Cardiac muscle cell (in vitro differentiated cells and primary cell): ENCODE results near the gene RAB37. TPM values are rescaled to one million over a fixed set of nuclear protein-coding genes. Genes with fewer than 3 reads are reported as not detected.

ENCODE experiments used
- DNase-seq, 2 donors: peaks; one replicate each; pipeline versions ENCODE4 v3.0.0 to v3.0.0-alpha.2; 2010 to 2017; ENCODE audit warnings: low read depth in 1 of 2, low spot score in 1 of 2
- H3K27ac ChIP-seq: fragments of 200-600 bp; sonication (generic); 2 replicates; pipeline ENCODE4 v1.5.1; 2016
- H3K27me3 ChIP-seq: fragments of 200-600 bp; sonication (generic); 2 replicates; pipeline ENCODE4 v1.6.0; 2016; ENCODE audit warnings: control low read depth
- H3K36me3 ChIP-seq: fragments of 200-600 bp; sonication (generic); 2 replicates; pipeline ENCODE4 v1.5.1; 2016; ENCODE audit warnings: control low read depth
- H3K4me1 ChIP-seq: fragments of 200-600 bp; sonication (generic); 2 replicates; pipeline ENCODE4 v1.8.1; 2017; ENCODE audit warnings: low read depth, mild to moderate bottlenecking, mixed run types
- H3K4me3 ChIP-seq: fragments of 200-600 bp; sonication (generic); 2 replicates; pipeline ENCODE4 v1.5.1; 2016; ENCODE audit warnings: mild to moderate bottlenecking
- H3K9me3 ChIP-seq: fragments of 200-600 bp; sonication (generic); 2 replicates; pipeline ENCODE4 v1.5.1; 2017; ENCODE audit warnings: low read depth, mild to moderate bottlenecking, control low read depth
- CTCF ChIP-seq: IDR thresholded peaks from 2 replicates; pipeline ENCODE4 v1.5.1; 2012; ENCODE audit warnings: low read depth, mild to moderate bottlenecking, low read length
- polyA plus RNA-seq: library from polyadenylated mRNA; unstranded; fragments of >200 nt; fragmentation: Nextera tagmentation; extraction: Ambion mirVana; gene quantifications from 2 replicates; pipeline ENCODE4 v1.2.1, GENCODE V29; 2016
- total RNA-seq: library from RNA; depleted of rRNA; stranded (reverse); fragments of >200 nt; gene quantifications from 2 replicates; pipeline ENCODE4 v1.2.3, GENCODE V29; 2016

RAB37 gene
- total and polyA plus RNA-seq, 2 experiments from 2014 or later, result 3.4 to 4.9 TPM

- H3K4me3 ChIP-seq, result no peak overlapping the region
- no peak for DNase-seq
- H3K27me3 ChIP-seq, result no peaks in the 10 kb centered on the region
- TF ChIP-seq CTCF, result no peak
- no peaks in the 10 kb centered on the region for H3K36me3 ChIP-seq
- H3K9me3 ChIP-seq, result no peaks in the 10 kb centered on the region
- H3K27ac ChIP-seq, result no peak overlapping the region
- H3K4me1 ChIP-seq, result no peaks in the 10 kb centered on the region
These were observed 49.5 kb downstream of the RAB37 start for GRCh38 chr17:74786431-74787055.

- H3K4me3 ChIP-seq, result no peak overlapping the region
- no peaks in the 10 kb centered on the region for H3K9me3 ChIP-seq
- H3K4me1 ChIP-seq, result peaks cover 7% of the 10 kb centered on the region
- no peak for DNase-seq
- H3K27ac ChIP-seq, result no peak overlapping the region
- H3K36me3 ChIP-seq, result no peaks in the 10 kb centered on the region
- TF ChIP-seq CTCF, result no peak
- no peaks in the 10 kb centered on the region for H3K27me3 ChIP-seq
These were observed 53.4 kb downstream of the RAB37 start for GRCh38 chr17:74790161-74791058.

GRCh38 chr17:74792586-74793105 lies 55.6 kb downstream of the RAB37 start:
- Histone ChIP-seq H3K4me1 (peaks cover 20% of the 10 kb centered on the region), H3K4me3 (no peak overlapping the region), H3K9me3 (no peaks in the 10 kb centered on the region), H3K27me3 (no peaks in the 10 kb centered on the region), H3K27ac (no peak overlapping the region), H3K36me3 (no peaks in the 10 kb centered on the region)
- DNase-seq, result no peak
- TF ChIP-seq CTCF, result no peak

GRCh38 chr17:74795327-74796020 lies 58.4 kb downstream of the RAB37 start:
- Histone ChIP-seq H3K36me3 (no peaks in the 10 kb centered on the region), H3K27ac (no peak overlapping the region), H3K4me3 (no peak overlapping the region), H3K27me3 (no peaks in the 10 kb centered on the region), H3K4me1 (peaks cover 30% of the 10 kb centered on the region), H3K9me3 (no peaks in the 10 kb centered on the region)
- TF ChIP-seq CTCF, result no peak
- no peak for DNase-seq

GRCh38 chr17:74796211-74796610 lies 59.2 kb downstream of the RAB37 start:
- Histone ChIP-seq H3K4me3 (no peak overlapping the region), H3K27ac (no peak overlapping the region), H3K36me3 (no peaks in the 10 kb centered on the region), H3K9me3 (no peaks in the 10 kb centered on the region), H3K4me1 (peaks cover 30% of the 10 kb centered on the region), H3K27me3 (no peaks in the 10 kb centered on the region)
- no peak for TF ChIP-seq CTCF
- no peak for DNase-seq
